ENCODE results near the gene CYB5A. TPM values are rescaled to one million over a fixed set of nuclear protein-coding genes. Genes with fewer than 3 reads are reported as not detected.
A peak's percentile ranks its signal among the peaks of the same experiment; 100 is the strongest.

CYB5A gene
- total RNA-seq, 1 experiment from 2014 or later: 130 TPM

GRCh38 chr18:74228312-74228711, 63.5 kb downstream of the CYB5A start:
- CTCF ChIA-PET: no interaction called here
- Histone ChIP-seq H3K79me2 (ENCODE audit: low read length) (no peaks in the 10 kb centered on the region), H4K20me1 (ENCODE audit: low read length) (no peaks in the 10 kb centered on the region), H3K27me3 (ENCODE audit: low read length) (no peaks in the 10 kb centered on the region), H3K4me2 (ENCODE audit: low read length) (no peak overlapping the region), H3F3A (ENCODE audit: low read length, unreplicated experiment) (no peaks in the 10 kb centered on the region), H3K9ac (ENCODE audit: low read length) (no peak overlapping the region), H3K9me2 (replicated peaks; ENCODE audit: low read length) (no peaks in the 10 kb centered on the region), H3K9me3 (ENCODE audit: low read length) (no peaks in the 10 kb centered on the region), H2AFZ (ENCODE audit: low read length) (no peak overlapping the region), H3K4me3 (ENCODE audit: low read length) (no peak overlapping the region), H3K4me1 (ENCODE audit: insufficient read depth, low read length) (peaks cover 12% of the 10 kb centered on the region), H3K36me3 (ENCODE audit: low read depth, low read length) (no peaks in the 10 kb centered on the region), H3K27ac (ENCODE audit: low read length) (no peak overlapping the region)
- DNase-seq (peak; percentile 25), ATAC-seq (no peak)
- TF ChIP-seq EZH2phosphoT487 (IDR thresholded peaks at IDR 0.05; ENCODE audit: borderline replicate concordance, low read length): no peak
- no peak for TF ChIP-seq EZH2 (IDR thresholded peaks at IDR 0.05; ENCODE audit: low read length, unreplicated experiment)
- no peak for TF ChIP-seq CTCF (conservative IDR thresholded peaks at IDR 0.05; ENCODE audit: low read depth, low read length)
- POLR2A ChIA-PET (ENCODE audit: unreplicated experiment): no interaction called here
- no TSS peak for BruUV-seq (replicated peaks)
- intact Hi-C loops (cut with micrococcal nuclease): no loop called here

GRCh38 chr18:74226666-74227065, 65.1 kb downstream of the CYB5A start:
- ATAC-seq (no peak), DNase-seq (no peak)
- Histone ChIP-seq H2AFZ (ENCODE audit: low read length) (no peak overlapping the region), H3K36me3 (ENCODE audit: low read depth, low read length) (no peaks in the 10 kb centered on the region), H3K27me3 (ENCODE audit: low read length) (no peaks in the 10 kb centered on the region), H3K9me3 (ENCODE audit: low read length) (no peaks in the 10 kb centered on the region), H3K4me2 (ENCODE audit: low read length) (no peak overlapping the region), H3K4me1 (ENCODE audit: insufficient read depth, low read length) (peaks cover 9% of the 10 kb centered on the region), H3K79me2 (ENCODE audit: low read length) (no peaks in the 10 kb centered on the region), H3F3A (ENCODE audit: low read length, unreplicated experiment) (no peaks in the 10 kb centered on the region), H3K9ac (ENCODE audit: low read length) (no peak overlapping the region), H4K20me1 (ENCODE audit: low read length) (no peaks in the 10 kb centered on the region), H3K9me2 (replicated peaks; ENCODE audit: low read length) (no peaks in the 10 kb centered on the region), H3K27ac (ENCODE audit: low read length) (no peak overlapping the region), H3K4me3 (ENCODE audit: low read length) (no peak overlapping the region)
- ChIA-PET POLR2A (ENCODE audit: unreplicated experiment) (no interaction called here), CTCF (no interaction called here)
- intact Hi-C loops (cut with micrococcal nuclease): no loop called here
- BruUV-seq (replicated peaks): no TSS peak
- TF ChIP-seq CTCF (conservative IDR thresholded peaks at IDR 0.05; ENCODE audit: low read depth, low read length) (no peak), EZH2phosphoT487 (IDR thresholded peaks at IDR 0.05; ENCODE audit: borderline replicate concordance, low read length) (no peak), EZH2 (IDR thresholded peaks at IDR 0.05; ENCODE audit: low read length, unreplicated experiment) (no peak)

GRCh38 chr18:74226156-74226555, 65.6 kb downstream of the CYB5A start:
- CTCF ChIA-PET: no interaction called here
- Histone ChIP-seq H3F3A (ENCODE audit: low read length, unreplicated experiment) (no peaks in the 10 kb centered on the region), H3K4me2 (ENCODE audit: low read length) (no peak overlapping the region), H3K9me3 (ENCODE audit: low read length) (no peaks in the 10 kb centered on the region), H3K4me1 (ENCODE audit: insufficient read depth, low read length) (peaks cover 4% of the 10 kb centered on the region), H3K9me2 (replicated peaks; ENCODE audit: low read length) (no peaks in the 10 kb centered on the region), H3K4me3 (ENCODE audit: low read length) (no peak overlapping the region), H3K79me2 (ENCODE audit: low read length) (no peaks in the 10 kb centered on the region), H3K9ac (ENCODE audit: low read length) (no peak overlapping the region), H4K20me1 (ENCODE audit: low read length) (no peaks in the 10 kb centered on the region), H2AFZ (ENCODE audit: low read length) (no peak overlapping the region), H3K36me3 (ENCODE audit: low read depth, low read length) (no peaks in the 10 kb centered on the region), H3K27ac (ENCODE audit: low read length) (no peak overlapping the region), H3K27me3 (ENCODE audit: low read length) (no peaks in the 10 kb centered on the region)
- POLR2A ChIA-PET (ENCODE audit: unreplicated experiment): no interaction called here
- intact Hi-C loops (cut with micrococcal nuclease): no loop called here
- ATAC-seq (no peak), DNase-seq (no peak)
- no TSS peak for BruUV-seq (replicated peaks)
- TF ChIP-seq EZH2 (IDR thresholded peaks at IDR 0.05; ENCODE audit: low read length, unreplicated experiment): no peak
